ENCODE data around the gene EVA1B.

- TF ChIP-seq CBX5 (IDR thresholded peaks at IDR 0.05; ENCODE audit: low read depth) (no peak), CTCF (IDR thresholded peaks at IDR 0.05 in 2 of 3, conservative IDR thresholded peaks at IDR 0.05 in 1 of 3; ENCODE audit: control insufficient read depth in 2 of 3, extremely low read depth in 1 of 3, insufficient read depth in 1 of 3, low read depth in 3 of 3, low read length in 3 of 3) (no peak), ZNF217 (IDR thresholded peaks at IDR 0.05) (no peak), NFYB (IDR thresholded peaks at IDR 0.05; ENCODE audit: insufficient read depth, low read depth, low read length) (no peak), POLR2A (IDR thresholded peaks at IDR 0.05; ENCODE audit: low read depth, low read length) (no peak), MXI1 (IDR thresholded peaks at IDR 0.05; ENCODE audit: low read depth, low read length) (no peak), POLR2AphosphoS5 (IDR thresholded peaks at IDR 0.05; ENCODE audit: low read length) (no peak), MAX (IDR thresholded peaks at IDR 0.05; ENCODE audit: low read depth, low read length) (no peak), NFIC (IDR thresholded peaks at IDR 0.05; ENCODE audit: low read depth, low read length) (no peak), HDAC2 (IDR thresholded peaks at IDR 0.05) (no peak), ZNF274 (IDR thresholded peaks at IDR 0.05; ENCODE audit: insufficient read depth, insufficient read length) (no peak), CHD2 (IDR thresholded peaks at IDR 0.05; ENCODE audit: borderline replicate concordance, low read depth, low read length) (no peak)
- TF ChIP-seq, protein P1, sequence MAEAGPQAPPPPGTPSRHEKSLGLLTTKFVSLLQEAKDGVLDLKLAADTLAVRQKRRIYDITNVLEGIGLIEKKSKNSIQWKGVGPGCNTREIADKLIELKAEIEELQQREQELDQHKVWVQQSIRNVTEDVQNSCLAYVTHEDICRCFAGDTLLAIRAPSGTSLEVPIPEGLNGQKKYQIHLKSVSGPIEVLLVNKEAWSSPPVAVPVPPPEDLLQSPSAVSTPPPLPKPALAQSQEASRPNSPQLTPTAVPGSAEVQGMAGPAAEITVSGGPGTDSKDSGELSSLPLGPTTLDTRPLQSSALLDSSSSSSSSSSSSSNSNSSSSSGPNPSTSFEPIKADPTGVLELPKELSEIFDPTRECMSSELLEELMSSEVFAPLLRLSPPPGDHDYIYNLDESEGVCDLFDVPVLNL (IDR thresholded peaks at IDR 0.05; ENCODE audit: low read depth, low read length), result no peak
Observed at GRCh38 chr1:36349839-36350238, 26.4 kb upstream of the EVA1B start.

Measured in GM12878 (cell line).